ENCODE data around the gene PRR23C.
"Not testable (repeated sequence)": the region's sequence is repeated elsewhere in the genome, so short reads cannot be mapped to it uniquely, and the experiment has no call there.

PRR23C gene

DNA sequence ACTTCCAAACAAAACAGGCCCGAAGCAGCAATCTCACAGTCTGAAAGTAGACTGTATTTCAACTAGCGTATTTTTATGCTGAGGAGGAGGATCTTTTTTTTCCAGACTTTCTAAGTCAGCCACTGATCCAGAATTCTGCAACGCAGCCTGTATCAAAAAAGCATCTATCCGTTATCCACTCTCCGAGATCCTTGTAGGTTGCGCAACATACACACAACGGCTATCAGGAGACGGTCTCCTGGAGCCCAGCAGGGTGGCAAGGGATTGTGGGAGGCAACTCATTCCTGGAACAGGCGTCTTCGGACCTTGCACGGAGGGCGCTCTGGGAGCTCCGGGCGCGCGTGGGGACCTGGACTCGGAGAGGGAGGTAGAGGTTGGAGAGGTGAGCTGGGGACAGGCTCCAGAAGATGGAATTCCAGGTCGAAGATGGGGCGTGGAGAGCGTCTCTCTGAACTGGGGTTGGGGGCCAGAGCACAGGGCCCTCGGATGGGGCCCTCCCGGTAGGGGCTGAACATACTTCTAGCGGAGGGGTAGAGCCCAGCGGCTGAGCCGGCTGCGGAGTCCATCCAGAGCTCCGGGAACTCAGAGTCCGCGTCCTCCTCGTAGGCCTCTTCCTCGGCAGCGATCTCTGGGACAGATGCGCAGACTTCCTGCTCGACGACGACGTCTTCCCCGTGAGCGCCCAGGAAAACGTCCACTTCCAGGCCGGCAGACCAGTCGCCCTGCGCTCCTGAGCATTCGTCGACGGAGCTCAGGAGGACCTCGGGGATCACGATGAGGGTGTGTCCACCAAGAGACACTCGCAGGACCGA lies 932 bp downstream of the PRR23C start:
- H3K27me3 ChIP-seq: no peaks in the 10 kb centered on the region
- no peak overlapping the region for H3K9ac ChIP-seq
- H4K20me1 ChIP-seq: no peaks in the 10 kb centered on the region

DNA sequence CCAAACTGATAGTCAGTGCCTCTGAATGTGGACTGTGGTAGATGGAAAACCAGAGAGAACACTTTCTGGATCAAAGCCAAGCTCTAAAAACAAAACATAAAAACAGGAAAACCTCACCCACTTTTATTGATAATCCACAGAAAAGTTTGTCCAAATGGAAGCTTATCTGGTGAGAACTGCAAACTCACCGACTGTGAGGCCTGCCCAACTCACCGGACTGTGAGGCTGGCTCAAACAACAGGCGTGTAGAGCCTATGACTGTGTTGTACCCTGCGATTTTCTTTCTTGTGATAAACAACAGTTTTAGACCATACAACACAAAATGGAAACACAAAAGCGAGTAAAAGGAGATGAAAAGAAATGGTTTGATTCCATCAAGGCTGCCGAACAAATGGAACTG lies 7.2 kb downstream of the PRR23C start:
- Histone ChIP-seq H3K27me3 (no peaks in the 10 kb centered on the region), H3K9ac (no peak overlapping the region), H3K36me3 (no peaks in the 10 kb centered on the region), H3K4me3 (no peak overlapping the region), H3K9me3 (no peaks in the 10 kb centered on the region; the same call in 1 of the 2 replicates), H3K4me1 (no peaks in the 10 kb centered on the region), H3K4me2 (no peak overlapping the region), H4K20me1 (no peaks in the 10 kb centered on the region), H3K27ac (no peak overlapping the region)
- no peak for TF ChIP-seq Cebpa-rat (IDR thresholded peaks at IDR 0.05)

More for the DNA sequence above, 932 bp downstream of the PRR23C start:
- peaks cover 29% of the 10 kb centered on the region for H3K9me3 ChIP-seq
- no peak overlapping the region for H3K27ac ChIP-seq
- no peak overlapping the region for H3K4me3 ChIP-seq
- H3K36me3 ChIP-seq: no peaks in the 10 kb centered on the region
- no peaks in the 10 kb centered on the region for H3K4me1 ChIP-seq
- no peak overlapping the region for H3K4me2 ChIP-seq
- TF ChIP-seq Cebpa-rat (IDR thresholded peaks at IDR 0.05): peak; percentile 81

DNA sequence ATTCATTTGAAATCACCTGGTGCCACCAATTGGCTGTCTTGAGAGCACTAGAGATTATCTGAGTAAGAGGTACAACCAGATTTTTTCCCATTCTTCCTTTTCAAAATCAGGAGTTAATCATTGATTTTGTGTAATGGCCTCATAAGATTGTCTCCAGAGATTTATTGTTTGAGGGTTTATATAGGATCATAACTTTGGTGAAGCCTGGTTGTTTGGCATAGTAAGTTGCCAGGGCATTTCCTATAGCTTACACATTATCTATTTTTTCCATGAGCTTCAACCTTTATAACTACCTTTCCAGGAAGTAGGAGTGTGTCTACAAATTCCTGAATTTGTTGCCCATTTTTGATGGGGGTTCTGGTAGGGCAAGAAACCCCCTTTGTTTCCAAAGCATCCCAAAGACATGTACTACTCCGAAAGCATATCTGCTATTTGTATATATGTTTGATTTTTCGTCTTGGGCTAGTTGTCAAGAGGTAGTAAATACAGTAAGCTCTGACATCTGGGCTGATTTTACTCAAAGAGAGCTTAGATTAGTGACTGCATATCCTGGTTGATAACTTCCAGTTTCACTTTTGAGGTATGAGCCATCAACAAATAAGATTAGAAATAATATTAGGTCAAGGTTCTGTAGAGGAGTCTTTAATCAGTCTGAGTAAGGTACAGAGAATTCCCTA lies 12.2 kb downstream of the PRR23C start:
- H3K27ac ChIP-seq: no peak overlapping the region
- no peaks in the 10 kb centered on the region for H4K20me1 ChIP-seq
- no peak overlapping the region for H3K9ac ChIP-seq
- no peaks in the 10 kb centered on the region for H3K36me3 ChIP-seq
- no peaks in the 10 kb centered on the region for H3K27me3 ChIP-seq
- H3K4me1 ChIP-seq: no peaks in the 10 kb centered on the region
- TF ChIP-seq Cebpa-rat (IDR thresholded peaks at IDR 0.05): no peak
- no peak overlapping the region for H3K4me2 ChIP-seq
- H3K9me3 ChIP-seq: peaks cover 21% of the 10 kb centered on the region
- no peak overlapping the region for H3K4me3 ChIP-seq

DNA sequence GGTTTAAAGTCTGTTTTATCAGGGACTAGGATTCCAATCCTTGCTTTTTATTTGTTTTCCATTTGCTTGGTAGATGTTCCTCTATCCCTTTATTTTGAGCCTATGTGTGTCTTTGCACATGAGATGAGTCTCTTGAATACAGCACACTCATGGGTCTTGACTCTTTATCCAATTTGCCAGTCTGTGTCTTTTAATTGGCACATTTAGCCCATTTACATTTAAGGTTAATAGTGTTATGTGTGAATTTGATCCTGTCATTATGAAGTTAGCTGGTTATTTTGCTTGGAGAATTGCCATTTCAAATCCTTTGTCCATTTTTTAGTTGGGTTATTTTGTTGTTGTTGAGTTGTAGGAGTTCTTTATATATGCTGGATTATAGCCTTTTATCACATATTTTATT lies 14.1 kb downstream of the PRR23C start:
- not testable (repeated sequence) for H3K4me2 ChIP-seq, H3K4me3 ChIP-seq, H3K27me3 ChIP-seq, H3K9ac ChIP-seq, H3K27ac ChIP-seq, H3K36me3 ChIP-seq, H3K4me1 ChIP-seq, H4K20me1 ChIP-seq
- H3K9me3 ChIP-seq: peaks cover 21% of the 10 kb centered on the region

DNA sequence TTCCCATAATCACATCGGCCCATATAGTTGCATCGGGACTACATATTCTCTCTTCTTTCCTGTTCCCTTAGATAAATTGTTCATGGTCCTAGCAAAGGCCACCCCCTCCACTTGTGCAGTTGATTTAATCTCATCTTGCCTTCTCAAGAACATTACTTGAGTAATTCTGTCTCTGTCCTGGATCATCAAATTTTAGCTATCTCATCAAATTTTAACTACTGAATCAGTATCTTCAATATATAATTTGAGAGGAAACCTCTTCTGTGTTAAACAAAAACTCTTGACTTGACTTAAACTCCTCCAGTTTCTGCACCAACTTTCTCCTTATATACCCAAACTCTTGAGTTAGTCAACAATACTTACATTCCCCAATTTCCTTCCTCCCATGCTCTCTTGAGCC lies 19.7 kb downstream of the PRR23C start:
- no peak overlapping the region for H3K27ac ChIP-seq
- H3K4me2 ChIP-seq: no peak overlapping the region
- no peaks in the 10 kb centered on the region for H4K20me1 ChIP-seq
- H3K4me3 ChIP-seq: no peak overlapping the region
- H3K4me1 ChIP-seq: no peaks in the 10 kb centered on the region
- H3K36me3 ChIP-seq: no peaks in the 10 kb centered on the region
- peaks cover 25% of the 10 kb centered on the region for H3K9me3 ChIP-seq
- no peak for TF ChIP-seq Cebpa-rat (IDR thresholded peaks at IDR 0.05)
- H3K27me3 ChIP-seq: no peaks in the 10 kb centered on the region
- H3K9ac ChIP-seq: no peak overlapping the region

DNA sequence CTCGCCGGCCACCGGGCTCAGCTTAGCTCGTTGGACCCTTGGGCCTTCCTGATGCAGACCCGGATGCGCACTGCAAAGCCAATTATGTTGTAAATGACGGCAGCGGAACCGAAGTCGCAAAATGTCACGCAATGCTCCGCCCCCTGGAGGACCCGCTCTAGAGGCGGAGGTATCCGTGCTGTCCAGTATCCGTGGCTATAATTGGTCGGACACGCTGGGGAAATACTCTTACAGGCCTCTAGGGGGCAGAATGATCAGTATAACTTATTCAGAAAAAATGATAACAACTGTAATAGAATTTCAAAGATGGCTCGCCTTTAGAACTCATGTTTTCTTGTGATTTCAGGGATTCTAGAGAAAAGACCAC lies 23.8 kb downstream of the PRR23C start, which contains the start of gene PRR23B:
PRR23B (minus strand) TSS at position 59 of the 367 bp plus-strand sequence. CDS start 265 bp downstream, outside the sequence.
- Histone ChIP-seq H3K4me2 (no peak within 1 kb of the TSS), H3K27ac (no peak within 1 kb of the TSS), H3K9ac (no peak within 1 kb of the TSS), H3K4me1 (no peaks in the 10 kb centered on the region), H3K9me3 (peaks cover 26% of the 10 kb centered on the region), H3K36me3 (no peaks in the 10 kb centered on the region), H4K20me1 (no peaks in the 10 kb centered on the region), H3K4me3 (no peak within 1 kb of the TSS), H3K27me3 (no peaks in the 10 kb centered on the region)
- no peak for TF ChIP-seq Cebpa-rat (IDR thresholded peaks at IDR 0.05)

DNA sequence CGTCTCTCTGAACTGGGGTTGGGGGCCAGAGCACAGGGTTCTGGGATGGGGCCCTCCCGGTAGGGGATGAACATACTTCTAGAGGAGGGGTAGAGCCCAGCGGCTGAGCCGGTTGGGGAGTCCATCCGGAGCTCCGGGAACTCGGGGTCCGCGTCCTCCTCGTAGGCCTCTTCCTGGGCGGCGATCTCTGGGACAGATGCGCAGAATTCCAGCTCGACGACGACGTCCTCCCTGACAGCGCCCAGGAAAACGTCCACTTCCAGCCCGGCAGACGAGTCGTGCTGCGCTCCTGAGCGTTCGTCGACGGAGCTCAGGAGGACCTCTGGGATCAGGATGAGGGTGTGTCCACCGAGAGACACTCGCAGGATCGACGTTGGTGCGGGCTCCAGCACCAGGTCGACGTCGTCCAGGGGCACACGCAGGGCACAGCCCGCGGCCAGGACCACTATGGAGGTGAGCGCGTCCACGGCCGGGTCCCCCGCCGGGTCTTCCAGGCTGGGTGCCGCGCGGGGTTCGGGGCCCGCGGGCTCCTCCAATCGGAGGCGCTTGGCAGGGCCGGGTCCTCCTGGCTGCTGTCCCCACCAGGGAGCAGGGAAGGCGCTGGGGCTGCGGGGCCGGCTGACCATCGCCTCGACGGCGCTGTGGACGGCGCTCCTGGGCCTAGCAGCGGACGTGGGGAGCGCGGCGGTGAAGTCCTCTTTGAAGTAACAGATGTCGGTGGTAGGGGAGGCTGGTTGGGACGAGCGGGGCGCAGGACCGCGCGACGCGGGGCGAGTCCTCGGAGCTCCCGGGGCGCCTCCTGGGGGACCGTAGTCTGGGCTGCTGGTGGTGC lies 24.4 kb downstream of the PRR23C start:
- no peaks in the 10 kb centered on the region for H4K20me1 ChIP-seq
- no peaks in the 10 kb centered on the region for H3K4me1 ChIP-seq
- H3K27me3 ChIP-seq: no peaks in the 10 kb centered on the region
- peaks cover 26% of the 10 kb centered on the region for H3K9me3 ChIP-seq
- H3K4me3 ChIP-seq: no peak overlapping the region
- no peak overlapping the region for H3K27ac ChIP-seq
- H3K4me2 ChIP-seq: no peak overlapping the region
- no peak for TF ChIP-seq Cebpa-rat (IDR thresholded peaks at IDR 0.05)
- no peaks in the 10 kb centered on the region for H3K36me3 ChIP-seq
- no peak overlapping the region for H3K9ac ChIP-seq

DNA sequence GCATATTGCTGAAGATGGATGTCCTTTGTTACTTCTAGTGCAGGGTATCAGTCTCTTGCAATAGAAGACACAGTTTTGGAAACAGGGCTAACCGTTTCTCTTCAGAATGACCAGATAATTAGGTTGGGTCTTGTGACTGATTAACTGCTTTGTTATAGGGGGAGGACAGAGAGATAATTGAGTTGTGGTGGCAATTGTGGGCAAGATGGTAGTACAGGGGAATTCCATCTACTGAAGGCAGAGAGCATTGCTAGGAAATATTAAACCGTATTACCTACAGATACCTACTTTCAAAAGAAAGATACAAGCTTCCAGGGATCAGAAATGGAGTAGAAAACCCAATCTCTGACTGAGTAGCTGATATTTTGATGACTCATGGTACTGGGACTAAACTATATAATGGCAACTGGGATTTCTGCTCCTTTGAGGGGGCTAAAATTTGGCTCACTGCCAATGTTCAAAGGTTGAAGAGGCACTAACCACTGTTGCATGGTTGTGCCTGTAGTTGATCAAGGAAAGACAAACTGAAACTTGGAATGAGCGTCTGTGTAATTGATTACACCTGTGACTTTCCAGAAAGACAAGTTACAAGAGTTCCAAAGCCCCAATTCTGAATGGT lies 28.2 kb downstream of the PRR23C start:
- TF ChIP-seq Cebpa-rat (IDR thresholded peaks at IDR 0.05): no peak
- no peaks in the 10 kb centered on the region for H3K27me3 ChIP-seq
- H3K4me3 ChIP-seq: no peak overlapping the region
- H3K27ac ChIP-seq: no peak overlapping the region
- H4K20me1 ChIP-seq: no peaks in the 10 kb centered on the region
- H3K4me2 ChIP-seq: no peak overlapping the region
- H3K36me3 ChIP-seq: no peaks in the 10 kb centered on the region
- H3K9ac ChIP-seq: no peak overlapping the region
- H3K4me1 ChIP-seq: no peaks in the 10 kb centered on the region
- H3K9me3 ChIP-seq: peaks cover 27% of the 10 kb centered on the region

DNA sequence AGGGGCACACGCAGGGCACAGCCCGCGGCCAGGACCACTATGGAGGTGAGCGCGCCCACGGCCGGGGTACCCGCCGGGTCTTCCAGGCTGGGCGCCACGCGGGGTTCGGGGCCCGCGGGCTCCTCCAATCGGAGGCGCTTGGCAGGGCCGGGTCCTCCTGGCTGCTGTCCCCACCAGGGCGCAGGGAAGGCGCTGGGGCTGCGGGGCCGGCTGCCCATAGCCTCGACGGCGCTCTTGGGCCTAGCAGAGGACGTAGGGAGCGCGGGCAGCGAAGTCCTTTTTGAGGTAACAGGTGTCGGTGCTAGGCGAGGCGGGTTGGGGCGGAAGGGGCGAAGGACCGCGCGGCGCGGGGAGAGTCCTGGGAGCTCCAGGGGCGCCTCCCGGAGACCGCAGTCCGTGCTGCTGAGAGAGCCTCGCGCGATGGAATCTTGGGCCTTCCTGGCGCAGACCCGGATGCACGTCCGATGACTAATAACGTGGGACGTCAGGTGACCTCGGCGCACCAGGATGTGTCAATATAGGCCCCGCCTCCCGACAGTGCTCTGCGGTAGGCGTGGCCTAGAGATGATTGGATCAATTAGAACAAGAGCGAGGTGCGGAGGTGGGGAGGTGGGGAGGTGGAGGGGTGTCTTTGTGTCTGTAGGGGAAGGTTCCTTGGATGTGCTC lies 38.5 kb downstream of the PRR23C start, which contains the start of gene PRR23A:
PRR23A (minus strand) TSS at position 218 of the 666 bp plus-strand sequence; CDS start at position 218, 0 bp downstream.
- TF ChIP-seq Cebpa-rat (IDR thresholded peaks at IDR 0.05): no peak
- H4K20me1 ChIP-seq: no peaks in the 10 kb centered on the region
- no peak within 1 kb of the TSS for H3K4me3 ChIP-seq
- H3K27ac ChIP-seq: no peak within 1 kb of the TSS
- H3K9me3 ChIP-seq: peaks cover 32% of the 10 kb centered on the region
- no peak within 1 kb of the TSS for H3K9ac ChIP-seq
- H3K4me1 ChIP-seq: no peaks in the 10 kb centered on the region
- H3K27me3 ChIP-seq: no peaks in the 10 kb centered on the region
- H3K4me2 ChIP-seq: no peak within 1 kb of the TSS
- no peaks in the 10 kb centered on the region for H3K36me3 ChIP-seq
